Suprapubic skin (tissue), 3 donors: Measurements from ENCODE around the gene KDM2B.

Experiments used
- CTCF ChIP-seq, 2 donors: fragments of 200-600 bp in 1 of 2; fragments of 450-650 bp in 1 of 2; sonication (generic) in 1 of 2; IDR thresholded peaks; one replicate each; pipeline ENCODE4 v1.5.1; 2016 to 2019; ENCODE audit warnings: antibody characterized with exemption in 2 of 2, mild to moderate bottlenecking in 1 of 2, moderate library complexity in 1 of 2
- EP300 ChIP-seq: sonication (generic); formaldehyde crosslinking; IDR thresholded peaks from one replicate; pipeline ENCODE4 v1.6.1; 2017; ENCODE audit warnings: antibody characterized with exemption
- POLR2A ChIP-seq, 2 donors: fragments of 450-650 bp; IDR thresholded peaks; one replicate each; pipeline ENCODE4 v1.6.1; 2017; ENCODE audit warnings: antibody characterized with exemption in 2 of 2, mild to moderate bottlenecking in 2 of 2, moderate library complexity in 2 of 2

- no peak for TF ChIP-seq CTCF (IDR thresholded peaks at IDR 0.05)
- no peak for TF ChIP-seq POLR2A (IDR thresholded peaks at IDR 0.05)
- TF ChIP-seq EP300 = no peak
These were observed 75.3 kb downstream of the KDM2B start for GRCh38 chr12:121505513-121505912.
